ENCODE measurements around the gene FNDC3B.

Gene FNDC3B

GRCh38 chr3:172444821-172445220 is 405.4 kb downstream of the FNDC3B start:
- DNase-seq, result no peak

DNA sequence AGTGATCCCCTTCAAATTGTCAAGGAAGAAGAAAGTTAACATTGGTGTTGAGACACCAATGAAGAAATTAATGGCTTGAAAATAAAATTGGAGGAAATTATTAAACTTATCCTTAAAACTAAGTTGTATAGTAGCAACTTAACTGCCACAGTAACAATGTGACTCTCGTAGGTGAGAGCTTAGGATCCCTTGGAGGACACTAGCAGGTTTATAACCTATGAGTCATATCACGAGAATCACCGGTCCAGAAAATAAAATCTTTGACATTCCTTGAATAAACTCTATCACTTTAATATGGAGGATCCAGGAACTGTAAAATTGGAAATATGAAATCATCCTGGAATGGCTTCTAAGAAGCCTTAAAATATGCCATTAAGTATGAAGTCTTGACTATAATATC is 406.8 kb downstream of the FNDC3B start:
- DNase-seq, result no peak

GRCh38 chr3:172447611-172448579 is 408.5 kb downstream of the FNDC3B start, which contains the start of gene GHSR:
GHSR (minus strand) TSS chr3:172448456; CDS start chr3:172448413, 43 bp downstream.
- no peak for DNase-seq

GRCh38 chr3:172448661-172449465 is 409.5 kb downstream of the FNDC3B start:
- DNase-seq, result no peak

- no peak for DNase-seq
These were observed 410.2 kb downstream of the FNDC3B start for GRCh38 chr3:172449466-172450149.

All from activated effector memory CD4-positive, alpha-beta T cell treated with Interleukin-2 at 50 U/mL for 16 hours (primary cell).